HepG2 (cell line): Measurements from ENCODE around the gene RMDN2. TPM values are rescaled to one million over a fixed set of nuclear protein-coding genes. Genes with fewer than 3 reads are reported as not detected.
A peak's percentile ranks its signal among the peaks of the same experiment; 100 is the strongest.

Source experiments
- ATAC-seq: fragments of 200-7000 bp; cut with Tn5 transposase; 3 replicates; pipeline ENCODE4 v1.9.1; 2020; ENCODE audit warnings: mild to moderate bottlenecking, moderate library complexity
- BruUV-seq: library from RNA; stranded (reverse); fragments of 400-500 nt; replicated peaks from 2 replicates; lab custom pipeline; 2021; lab: Mats Ljungman, UMichigan
- CTCF ChIA-PET: fragments of 300-600 bp; formaldehyde crosslinking; extraction: SDS; loops from one replicate; lab custom pipeline; 2021; ENCODE audit warnings: low total read pairs, inconsistent platforms, low intra/inter-chr PET ratio; lab: Yijun Ruan, JAX
- POLR2A ChIA-PET: fragments of 350-600 bp; sonication (Branson Sonifier 250); formaldehyde crosslinking; loops from one replicate; lab custom pipeline; 2020; ENCODE audit warnings: antibody characterized with exemption, inconsistent platforms; lab: Yijun Ruan, JAX
- DNase-seq: peaks from one replicate; pipeline ENCODE4 v3.0.0-alpha.2; 2015; ENCODE audit warnings: low spot score
- FAIRE-seq: peaks from 3 replicates; lab custom pipeline; 2011; peaks lifted over from hg19 to GRCh38; lab: Jason Lieb, UNC
- H2AFZ ChIP-seq: one replicate; pipeline ENCODE4 v1.6.1; 2011; ENCODE audit warnings: low read length, inconsistent platforms
- H3K27ac ChIP-seq: fragments of 300-600 bp; 3 replicates; pipeline ENCODE4 v1.8.0; 2011; ENCODE audit warnings: mixed run types, mild to moderate bottlenecking, mixed read lengths, low read length, inconsistent platforms; ENCODE audit not compliant: insufficient read depth; ENCODE audit errors: extremely low read length
- H3K27me3 ChIP-seq, 2 experiments: fragments of 200-600 bp in 1 of 2; 2 replicates in 1 of 2; 3 replicates in 1 of 2; pipeline versions ENCODE4 v1.6.0 to v1.8.0; 2011; ENCODE audit warnings: low read length in 2 of 2, mild to moderate bottlenecking in 2 of 2, moderate library complexity in 2 of 2, inconsistent platforms in 1 of 2; ENCODE audit not compliant: insufficient read depth in 2 of 2, control insufficient read depth in 1 of 2
- H3K36me3 ChIP-seq, 2 experiments: fragments of 200-600 bp in 1 of 2; replicated peaks in 1 of 2; 2 replicates in 1 of 2; 3 replicates in 1 of 2; pipeline versions ENCODE4 v1.5.1 to v1.8.0; 2011; ENCODE audit warnings: low read length in 2 of 2, inconsistent platforms in 1 of 2; ENCODE audit not compliant: insufficient read depth in 2 of 2, control insufficient read depth in 1 of 2
- H3K4me1 ChIP-seq: 2 replicates; pipeline ENCODE4 v1.5.1; 2012; ENCODE audit warnings: low read length, inconsistent platforms; ENCODE audit not compliant: insufficient read depth
- H3K4me2 ChIP-seq: 2 replicates; pipeline ENCODE4 v1.6.0; 2011; ENCODE audit warnings: low read depth, low read length, inconsistent platforms
- H3K4me3 ChIP-seq, 3 experiments: fragments of 200-600 bp in 1 of 3; sonication (generic), shearing (Covaris generic) in 1 of 3; replicated peaks in 1 of 3; 2 replicates each; pipeline ENCODE4 v1.5.1; 2011 to 2016; ENCODE audit warnings: low read length in 3 of 3, inconsistent platforms in 2 of 3, low read depth in 2 of 3, mild to moderate bottlenecking in 2 of 3, control low read depth in 1 of 3, mixed read lengths in 1 of 3; ENCODE audit not compliant: insufficient read depth in 1 of 3
- H3K79me2 ChIP-seq: one replicate; pipeline ENCODE4 v1.6.1; 2011; ENCODE audit warnings: low read length, inconsistent platforms; ENCODE audit not compliant: insufficient read depth
- H3K9ac ChIP-seq: 2 replicates; pipeline ENCODE4 v1.6.0; 2011; ENCODE audit warnings: mild to moderate bottlenecking, low read depth, low read length, inconsistent platforms; ENCODE audit not compliant: insufficient read depth
- H3K9me3 ChIP-seq: 2 replicates; pipeline ENCODE4 v1.5.1; 2012; ENCODE audit warnings: mild to moderate bottlenecking, low read length
- H4K20me1 ChIP-seq: 2 replicates; pipeline ENCODE4 v1.6.0; 2011; ENCODE audit warnings: inconsistent platforms, mild to moderate bottlenecking, low read length, moderate library complexity; ENCODE audit not compliant: insufficient read depth
- DPF2 ChIP-seq: sonication (generic); formaldehyde crosslinking; IDR thresholded peaks from 2 replicates; pipeline ENCODE4 v1.4.0; 2020; ENCODE audit warnings: mild to moderate bottlenecking, low read depth, missing genetic modification reagents, borderline replicate concordance
- FOXP4 ChIP-seq: sonication (generic); formaldehyde crosslinking; IDR thresholded peaks from 2 replicates; pipeline ENCODE4 v1.4.0; 2020; ENCODE audit warnings: missing genetic modification reagents
- KDM1A ChIP-seq: IDR thresholded peaks from 2 replicates; pipeline ENCODE4 v1.6.1; 2016; ENCODE audit warnings: missing compliant biosample characterization
- NFRKB ChIP-seq: fragments of 450-650 bp; IDR thresholded peaks from 2 replicates; pipeline ENCODE4 v1.6.1; 2017
- PTBP1 ChIP-seq: fragments of 200-400 bp; formaldehyde crosslinking; IDR thresholded peaks from 2 replicates; pipeline ENCODE4 v1.6.1; 2018; ENCODE audit warnings: low read length, low read depth; ENCODE audit not compliant: poor library complexity, severe bottlenecking
- RCOR2 ChIP-seq: IDR thresholded peaks from 2 replicates; pipeline ENCODE4 v1.6.1; 2016; ENCODE audit warnings: missing biosample characterization, missing genetic modification reagents
- SCMH1 ChIP-seq: sonication (generic); formaldehyde crosslinking; IDR thresholded peaks from 2 replicates; pipeline ENCODE4 v1.9.0; 2021; ENCODE audit warnings: missing genetic modification reagents, mild to moderate bottlenecking, borderline replicate concordance
- THRA ChIP-seq: sonication (generic); formaldehyde crosslinking; IDR thresholded peaks from 2 replicates; pipeline ENCODE4 v1.4.0; 2020; ENCODE audit warnings: missing genetic modification reagents, borderline replicate concordance
- ZNF317 ChIP-seq: sonication (generic); formaldehyde crosslinking; IDR thresholded peaks from 2 replicates; pipeline ENCODE4 v1.5.0; 2020; ENCODE audit warnings: mild to moderate bottlenecking, missing genetic modification reagents
- ZNF567 ChIP-seq: sonication (generic); formaldehyde crosslinking; IDR thresholded peaks from 2 replicates; pipeline ENCODE4 v1.8.1; 2023; ENCODE audit warnings: mild to moderate bottlenecking, missing genetic modification reagents, borderline replicate concordance
- ZNF629 ChIP-seq: sonication (generic); formaldehyde crosslinking; conservative IDR thresholded peaks from 2 replicates; pipeline ENCODE4 v1.5.0; 2020; ENCODE audit warnings: missing genetic modification reagents
- WGBS: methylation state at CpG from one replicate; pipeline ENCODE4 v1.1.6; 2017; ENCODE audit warnings: low lambda C conversion rate; 5-methylcytosine and 5-hydroxymethylcytosine counted together
- in situ Hi-C: cut with HindIII; loops from 2 replicates; pipeline ENCODE4 v1.10.0; 2017; ENCODE audit warnings: low pct_unique_long_range_greater_than_20kb; ENCODE audit not compliant: extremely low pct_ligation_motif_present
- intact Hi-C: fragments of 100-400 bp; cut with micrococcal nuclease; formaldehyde crosslinking; loops from one replicate; pipeline ENCODE4 v1.10.0; 2022; ENCODE audit not compliant: unreplicated experiment
- polyA plus RNA-seq, 8 experiments: library from polyadenylated mRNA; depleted of rRNA in 3 of 8; stranded (reverse) in 7 of 8; unstranded in 1 of 8; fragments of >200 nt; fragmentation: Illumina TruSeq in 4 of 8; extraction: Trizol in 4 of 8; gene quantifications; 2 replicates each; pipeline versions ENCODE4 v1.2.1 to v1.2.3, GENCODE V29; 2011 to 2016; ENCODE audit warnings: low read depth in 4 of 8, missing spikeins in 1 of 8, mixed read lengths in 1 of 8; ENCODE audit not compliant: insufficient read depth in 1 of 8
- total RNA-seq, 5 experiments: library from RNA; depleted of rRNA; stranded (reverse); fragments of >200 nt; fragmentation: Illumina TruSeq; extraction: Trizol; gene quantifications; 2 replicates each; pipeline ENCODE4 v1.2.3, GENCODE V29; 2016; ENCODE audit warnings: low read depth in 1 of 5
- TF ChIP-seq, protein P1 (sequence below): sonication (generic); formaldehyde crosslinking; IDR thresholded peaks from 2 replicates; pipeline ENCODE4 v1.5.0; 2020; ENCODE audit warnings: mild to moderate bottlenecking, missing genetic modification reagents, borderline replicate concordance

Gene RMDN2
- total and polyA plus RNA-seq, 2 of the 13 experiments (the other 11 are each of a cell fraction or from before 2014, with no cell fraction given) = 2.3 to 8.9 TPM

DNA sequence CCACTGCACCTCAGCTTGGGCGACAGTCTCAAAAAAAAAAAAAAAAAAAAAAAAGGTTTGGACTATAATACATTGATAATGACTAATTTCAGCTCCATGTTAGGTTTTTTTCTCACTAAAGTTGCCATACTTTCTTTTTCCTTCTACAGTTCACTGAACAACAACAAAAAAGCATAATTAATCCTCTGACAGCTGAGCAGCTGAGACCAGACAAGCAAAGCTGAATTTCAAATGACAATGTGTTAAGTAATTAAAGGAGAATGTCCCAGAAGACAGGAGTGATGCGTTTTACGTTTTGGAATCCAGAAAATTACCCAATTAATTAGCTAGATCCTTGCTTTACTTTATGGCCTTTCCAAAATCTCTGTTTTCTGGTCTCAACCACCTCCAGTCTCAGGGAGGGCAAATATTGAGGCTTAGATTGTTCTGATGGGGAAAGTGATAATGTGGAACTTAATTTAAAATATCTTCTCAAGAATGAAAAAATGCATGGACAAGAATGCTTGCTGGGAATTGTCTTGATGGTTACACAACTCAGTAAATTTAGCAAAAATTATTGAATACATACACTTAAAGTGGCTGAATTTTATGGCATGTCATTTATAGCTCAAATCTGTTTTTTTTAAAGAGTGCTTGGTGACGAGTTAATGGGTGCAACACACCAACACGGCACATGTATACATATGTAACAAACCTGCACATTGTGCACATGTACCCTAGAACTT lies 17.4 kb upstream of the RMDN2 start (continued):
- no peak for TF ChIP-seq THRA

GRCh38 chr2:37911296-37911873 lies 13.7 kb upstream of the RMDN2 start:
- Histone ChIP-seq H3K79me2 (no peaks in the 10 kb centered on the region), H2AFZ (no peak overlapping the region), H3K4me3 (no peak overlapping the region), H3K27me3 (no peaks in the 10 kb centered on the region), H3K9me3 (no peaks in the 10 kb centered on the region), H3K9ac (no peak overlapping the region), H4K20me1 (no peaks in the 10 kb centered on the region), H3K4me1 (peaks cover 32% of the 10 kb centered on the region), H3K4me2 (no peak overlapping the region), H3K27ac (no peak overlapping the region), H3K36me3 (no peaks in the 10 kb centered on the region)
- 18% methylated on average over 4 of the region's 4 CpGs for whole genome bisulfite sequencing
- in situ Hi-C loops (no loop called here), intact Hi-C loops (no loop called here)
- DNase-seq = no peak
- ChIA-PET POLR2A (no interaction called here), CTCF (no interaction called here)
- BruUV-seq = no TSS peak
- no peak for FAIRE-seq
- ATAC-seq = no peak
- TF ChIP-seq SCMH1 (CRISPR knock-in tag) (no peak), FOXP4 (CRISPR knock-in tag) (no peak), ZNF317 (CRISPR knock-in tag) (no peak), DPF2 (CRISPR knock-in tag) (no peak), RCOR2 (CRISPR knock-in tag) (0 out of 2 replicates have a peak, but pooled peaks have one; percentile 60), ZNF629 (CRISPR knock-in tag) (peak; percentile 97), NFRKB (no peak), KDM1A (CRISPR knock-in tag) (peak; percentile 89), PTBP1 (no peak), ZNF567 (CRISPR knock-in tag) (no peak)
- TF ChIP-seq, protein P1, sequence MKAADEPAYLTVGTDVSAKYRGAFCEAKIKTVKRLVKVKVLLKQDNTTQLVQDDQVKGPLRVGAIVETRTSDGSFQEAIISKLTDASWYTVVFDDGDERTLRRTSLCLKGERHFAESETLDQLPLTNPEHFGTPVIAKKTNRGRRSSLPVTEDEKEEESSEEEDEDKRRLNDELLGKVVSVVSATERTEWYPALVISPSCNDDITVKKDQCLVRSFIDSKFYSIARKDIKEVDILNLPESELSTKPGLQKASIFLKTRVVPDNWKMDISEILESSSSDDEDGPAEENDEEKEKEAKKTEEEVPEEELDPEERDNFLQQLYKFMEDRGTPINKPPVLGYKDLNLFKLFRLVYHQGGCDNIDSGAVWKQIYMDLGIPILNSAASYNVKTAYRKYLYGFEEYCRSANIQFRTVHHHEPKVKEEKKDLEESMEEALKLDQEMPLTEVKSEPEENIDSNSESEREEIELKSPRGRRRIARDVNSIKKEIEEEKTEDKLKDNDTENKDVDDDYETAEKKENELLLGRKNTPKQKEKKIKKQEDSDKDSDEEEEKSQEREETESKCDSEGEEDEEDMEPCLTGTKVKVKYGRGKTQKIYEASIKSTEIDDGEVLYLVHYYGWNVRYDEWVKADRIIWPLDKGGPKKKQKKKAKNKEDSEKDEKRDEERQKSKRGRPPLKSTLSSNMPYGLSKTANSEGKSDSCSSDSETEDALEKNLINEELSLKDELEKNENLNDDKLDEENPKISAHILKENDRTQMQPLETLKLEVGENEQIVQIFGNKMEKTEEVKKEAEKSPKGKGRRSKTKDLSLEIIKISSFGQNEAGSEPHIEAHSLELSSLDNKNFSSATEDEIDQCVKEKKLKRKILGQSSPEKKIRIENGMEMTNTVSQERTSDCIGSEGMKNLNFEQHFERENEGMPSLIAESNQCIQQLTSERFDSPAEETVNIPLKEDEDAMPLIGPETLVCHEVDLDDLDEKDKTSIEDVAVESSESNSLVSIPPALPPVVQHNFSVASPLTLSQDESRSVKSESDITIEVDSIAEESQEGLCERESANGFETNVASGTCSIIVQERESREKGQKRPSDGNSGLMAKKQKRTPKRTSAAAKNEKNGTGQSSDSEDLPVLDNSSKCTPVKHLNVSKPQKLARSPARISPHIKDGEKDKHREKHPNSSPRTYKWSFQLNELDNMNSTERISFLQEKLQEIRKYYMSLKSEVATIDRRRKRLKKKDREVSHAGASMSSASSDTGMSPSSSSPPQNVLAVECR = no peak
